ENCODE measurements around the gene RTF2. TPM values are rescaled to one million over a fixed set of nuclear protein-coding genes. Genes with fewer than 3 reads are reported as not detected.

Gene RTF2
- total RNA-seq, 1 donor from 2014 or later, result 42.4 TPM

DNA sequence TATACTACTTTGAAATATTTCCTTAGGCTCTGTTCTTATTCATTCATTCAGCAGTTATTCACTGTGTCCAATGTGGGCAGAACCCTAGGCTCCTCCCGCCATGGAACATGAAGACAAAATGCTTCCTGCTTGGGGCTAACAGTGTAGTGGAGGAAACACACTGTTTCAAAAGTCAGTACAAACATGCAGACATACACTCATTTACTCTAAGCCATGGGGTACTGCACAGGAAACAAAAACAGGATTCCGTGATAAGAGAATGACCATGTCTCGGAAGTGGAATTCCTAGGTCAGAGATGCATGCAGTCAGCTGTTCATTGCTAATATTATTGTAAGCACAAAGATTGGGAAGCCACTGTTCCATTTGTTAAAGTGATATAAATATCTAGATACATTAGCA is 37.7 kb downstream of the RTF2 start:
- no peak for TF ChIP-seq EZH2 (IDR thresholded peaks at IDR 0.05)
- TF ChIP-seq, protein P1, sequence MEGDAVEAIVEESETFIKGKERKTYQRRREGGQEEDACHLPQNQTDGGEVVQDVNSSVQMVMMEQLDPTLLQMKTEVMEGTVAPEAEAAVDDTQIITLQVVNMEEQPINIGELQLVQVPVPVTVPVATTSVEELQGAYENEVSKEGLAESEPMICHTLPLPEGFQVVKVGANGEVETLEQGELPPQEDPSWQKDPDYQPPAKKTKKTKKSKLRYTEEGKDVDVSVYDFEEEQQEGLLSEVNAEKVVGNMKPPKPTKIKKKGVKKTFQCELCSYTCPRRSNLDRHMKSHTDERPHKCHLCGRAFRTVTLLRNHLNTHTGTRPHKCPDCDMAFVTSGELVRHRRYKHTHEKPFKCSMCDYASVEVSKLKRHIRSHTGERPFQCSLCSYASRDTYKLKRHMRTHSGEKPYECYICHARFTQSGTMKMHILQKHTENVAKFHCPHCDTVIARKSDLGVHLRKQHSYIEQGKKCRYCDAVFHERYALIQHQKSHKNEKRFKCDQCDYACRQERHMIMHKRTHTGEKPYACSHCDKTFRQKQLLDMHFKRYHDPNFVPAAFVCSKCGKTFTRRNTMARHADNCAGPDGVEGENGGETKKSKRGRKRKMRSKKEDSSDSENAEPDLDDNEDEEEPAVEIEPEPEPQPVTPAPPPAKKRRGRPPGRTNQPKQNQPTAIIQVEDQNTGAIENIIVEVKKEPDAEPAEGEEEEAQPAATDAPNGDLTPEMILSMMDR (IDR thresholded peaks at IDR 0.05), result no peak
- no peak for TF ChIP-seq EZH2phosphoT487 (IDR thresholded peaks at IDR 0.05)
- Histone ChIP-seq H3K27ac (no peak overlapping the region), H4K20me1 (ENCODE audit: low read depth) (no peaks in the 10 kb centered on the region), H3K27me3 (no peaks in the 10 kb centered on the region), H3K4me1 (no peaks in the 10 kb centered on the region), H3K79me2 (ENCODE audit: low read depth) (no peaks in the 10 kb centered on the region), H3K4me3 (no peak overlapping the region), H3K36me3 (no peaks in the 10 kb centered on the region), H3K9ac (no peak overlapping the region), H2AFZ (replicated peaks) (no peak overlapping the region), H3K9me3 (ENCODE audit: low read depth) (no peaks in the 10 kb centered on the region), H3K4me2 (no peak overlapping the region), H3F3A (ENCODE audit: low read depth) (no peaks in the 10 kb centered on the region)
- Mint-ChIP-seq H3K4me1 (peaks cover 3% of the 10 kb centered on the region), H3K4me3 (no peak overlapping the region), H3K27ac (no peak overlapping the region), H3K9me3 (no peaks in the 10 kb centered on the region), H3K27me3 (ENCODE audit: insufficient read depth, low read depth) (no peaks in the 10 kb centered on the region), H3K36me3 (peaks cover 3% of the 10 kb centered on the region)
- no peak for DNase-seq (ENCODE audit: low spot score)

DNA sequence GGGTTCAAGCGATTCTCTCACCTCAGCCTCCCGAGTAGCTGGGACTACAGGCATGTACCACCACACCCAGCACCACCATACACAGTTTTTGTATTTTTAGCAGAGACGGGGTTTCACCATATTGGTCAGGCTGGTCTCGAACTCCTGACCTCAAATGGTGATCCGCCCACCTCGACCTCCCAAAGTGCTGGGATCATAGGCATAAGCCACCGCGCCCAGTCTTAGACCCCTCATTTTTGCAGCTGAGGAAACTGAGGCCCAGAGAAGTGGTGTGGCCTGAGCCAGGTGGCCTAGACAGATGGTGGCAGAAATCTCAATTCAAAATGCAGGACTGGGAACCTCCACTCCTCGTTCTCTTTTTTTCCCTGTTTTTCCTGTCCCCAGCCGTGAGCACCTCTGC is 43.5 kb downstream of the RTF2 start:
- no peak overlapping the region for H3K4me3 Mint-ChIP-seq
- no peak for DNase-seq (ENCODE audit: low spot score)
- no peaks in the 10 kb centered on the region for H3K4me1 ChIP-seq
- H3K4me3 ChIP-seq, result no peak overlapping the region
- no peaks in the 10 kb centered on the region for H3K9me3 Mint-ChIP-seq
- H4K20me1 ChIP-seq (ENCODE audit: low read depth), result no peaks in the 10 kb centered on the region
- no peaks in the 10 kb centered on the region for H3K9me3 ChIP-seq (ENCODE audit: low read depth)
- H3K36me3 ChIP-seq, result no peaks in the 10 kb centered on the region
- no peak overlapping the region for H3K9ac ChIP-seq
- no peak for TF ChIP-seq EZH2 (IDR thresholded peaks at IDR 0.05)
- no peak for TF ChIP-seq EZH2phosphoT487 (IDR thresholded peaks at IDR 0.05)
- TF ChIP-seq, protein P1 (IDR thresholded peaks at IDR 0.05), result no peak
- H3K4me1 Mint-ChIP-seq, result no peaks in the 10 kb centered on the region
- no peaks in the 10 kb centered on the region for H3K27me3 ChIP-seq
- no peak overlapping the region for H3K4me2 ChIP-seq
- H3K27ac Mint-ChIP-seq, result no peak overlapping the region
- no peaks in the 10 kb centered on the region for H3F3A ChIP-seq (ENCODE audit: low read depth)
- no peak overlapping the region for H3K27ac ChIP-seq
- H3K27me3 Mint-ChIP-seq (ENCODE audit: insufficient read depth, low read depth), result no peaks in the 10 kb centered on the region
- peaks cover 3% of the 10 kb centered on the region for H3K36me3 Mint-ChIP-seq
- no peak overlapping the region for H2AFZ ChIP-seq (replicated peaks)
- H3K79me2 ChIP-seq (ENCODE audit: low read depth), result no peaks in the 10 kb centered on the region

DNA sequence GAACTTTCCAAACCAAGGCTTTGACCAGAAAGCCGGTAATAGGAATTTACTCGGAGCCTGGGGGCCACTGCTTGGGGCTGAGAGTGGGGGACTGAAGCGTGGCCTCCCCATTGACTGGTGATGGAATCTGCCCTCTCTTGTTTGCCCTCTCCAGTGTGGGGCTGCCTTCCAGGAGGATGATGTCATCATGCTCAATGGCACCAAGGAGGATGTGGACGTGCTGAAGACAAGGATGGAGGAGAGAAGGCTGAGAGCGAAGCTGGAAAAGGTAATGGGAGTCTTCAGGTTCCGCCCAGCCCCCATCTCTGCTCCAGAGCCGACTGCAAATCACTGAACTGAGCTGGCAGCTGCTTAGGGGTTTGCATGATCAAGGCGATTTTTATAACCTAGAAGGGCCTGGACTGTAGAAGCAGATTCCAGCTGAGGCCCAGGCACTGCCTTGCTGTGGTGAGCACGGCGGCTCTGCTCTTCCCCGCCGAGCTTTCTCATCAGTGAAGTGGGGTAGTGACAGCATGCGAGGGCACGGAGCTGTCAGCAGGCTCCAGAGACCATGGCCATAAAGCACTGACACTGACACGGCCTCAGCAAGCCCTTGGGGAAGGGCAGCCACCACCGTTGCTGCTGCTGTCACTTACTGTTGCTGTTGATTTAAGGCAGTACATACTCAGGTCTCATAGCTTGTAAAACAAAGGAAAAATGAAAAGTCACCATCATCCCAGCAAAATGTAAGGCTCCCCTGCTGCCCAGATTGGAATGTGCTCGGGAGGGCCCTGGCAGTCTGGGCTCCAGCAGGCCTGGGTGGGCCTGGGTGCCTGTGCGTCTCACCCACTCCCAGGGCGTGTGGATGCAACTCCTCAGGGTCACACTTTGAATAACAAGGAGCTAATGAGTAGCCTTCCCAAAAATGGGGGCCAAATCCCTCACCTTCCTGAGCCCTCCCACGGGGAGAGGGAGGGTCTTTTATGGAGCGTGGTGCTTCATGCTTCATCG is 45.0 kb downstream of the RTF2 start:
- Histone ChIP-seq H3K27me3 (no peaks in the 10 kb centered on the region), H3K9ac (no peak overlapping the region), H3K36me3 (no peaks in the 10 kb centered on the region), H4K20me1 (ENCODE audit: low read depth) (no peaks in the 10 kb centered on the region), H2AFZ (replicated peaks) (no peak overlapping the region), H3K4me3 (no peak overlapping the region), H3F3A (ENCODE audit: low read depth) (no peaks in the 10 kb centered on the region), H3K27ac (no peak overlapping the region), H3K79me2 (ENCODE audit: low read depth) (no peaks in the 10 kb centered on the region), H3K9me3 (ENCODE audit: low read depth) (no peaks in the 10 kb centered on the region), H3K4me1 (no peaks in the 10 kb centered on the region), H3K4me2 (no peak overlapping the region)
- DNase-seq (ENCODE audit: low spot score), result no peak
- no peaks in the 10 kb centered on the region for H3K9me3 Mint-ChIP-seq
- TF ChIP-seq EZH2phosphoT487 (IDR thresholded peaks at IDR 0.05) (no peak), EZH2 (IDR thresholded peaks at IDR 0.05) (no peak)
- TF ChIP-seq, protein P1 (IDR thresholded peaks at IDR 0.05), result no peak
- no peak overlapping the region for H3K4me3 Mint-ChIP-seq
- H3K4me1 Mint-ChIP-seq, result no peaks in the 10 kb centered on the region
- peaks cover 13% of the 10 kb centered on the region for H3K36me3 Mint-ChIP-seq
- no peak overlapping the region for H3K27ac Mint-ChIP-seq
- peaks cover 2% of the 10 kb centered on the region for H3K27me3 Mint-ChIP-seq (ENCODE audit: insufficient read depth, low read depth)
